GM12878 (cell line): ENCODE results near the gene PCCA. TPM values are rescaled to one million over a fixed set of nuclear protein-coding genes. Genes with fewer than 3 reads are reported as not detected.

Experiments
- ATAC-seq: fragments of 200-7000 bp; cut with Tn5 transposase; 3 replicates; pipeline ENCODE4 v1.9.1; 2020; ENCODE audit warnings: mild to moderate bottlenecking, moderate library complexity
- BruUV-seq: library from RNA; stranded (reverse); fragments of 400-500 nt; replicated peaks from 2 replicates; lab custom pipeline; 2021; lab: Mats Ljungman, UMichigan
- CTCF ChIA-PET: fragments of 300-600 bp; sonication (Branson Sonifier 250); formaldehyde crosslinking; extraction: SDS; loops from one replicate; lab custom pipeline; 2021; ENCODE audit warnings: inconsistent platforms; lab: Yijun Ruan, JAX
- POLR2A ChIA-PET: fragments of 350-600 bp; formaldehyde crosslinking; extraction: SDS; loops from one replicate; lab custom pipeline; 2021; ENCODE audit warnings: inconsistent platforms; lab: Charles Lee
- RAD21 ChIA-PET: fragments of 300-600 bp; sonication (Branson Sonifier 250); formaldehyde crosslinking; loops from one replicate; lab custom pipeline; 2023; ENCODE audit warnings: antibody characterized with exemption; ENCODE audit not compliant: unreplicated experiment; lab: Charles Lee
- SMC1A ChIA-PET: fragments of 300-600 bp; sonication (Branson Sonifier 250); formaldehyde crosslinking; loops from one replicate; lab custom pipeline; 2023; ENCODE audit not compliant: unreplicated experiment, uncharacterized antibody; lab: Charles Lee
- DNase-seq: peaks from one replicate; pipeline ENCODE4 v3.0.0-alpha.2; 2011; ENCODE audit warnings: low read depth, low spot score
- FAIRE-seq: peaks from 3 replicates; lab custom pipeline; 2011; peaks lifted over from hg19 to GRCh38; lab: Jason Lieb, UNC
- H2AFZ ChIP-seq: 2 replicates; pipeline ENCODE4 v1.6.0; 2011; ENCODE audit warnings: low read depth, low read length, control low read depth; ENCODE audit not compliant: control insufficient read depth
- H3K27ac ChIP-seq: 2 replicates; pipeline ENCODE4 v1.5.1; 2011; ENCODE audit warnings: control low read depth; ENCODE audit not compliant: control insufficient read depth, insufficient read depth
- H3K27me3 ChIP-seq, 2 experiments: replicated peaks in 1 of 2; 2 replicates each; pipeline versions ENCODE4 v1.6.0 to v1.6.1; 2011; ENCODE audit warnings: low read length in 1 of 2; ENCODE audit not compliant: control insufficient read depth in 2 of 2, insufficient read depth in 2 of 2
- H3K36me3 ChIP-seq, 2 experiments: 2 replicates each; pipeline ENCODE4 v1.5.1; 2011; ENCODE audit warnings: low read length in 1 of 2; ENCODE audit not compliant: control insufficient read depth in 2 of 2, insufficient read depth in 2 of 2
- H3K4me1 ChIP-seq: 2 replicates; pipeline ENCODE4 v1.6.1; 2011; ENCODE audit warnings: mild to moderate bottlenecking, low read length, moderate library complexity, mixed read lengths; ENCODE audit not compliant: control insufficient read depth, insufficient read depth
- H3K4me2 ChIP-seq: 2 replicates; pipeline ENCODE4 v1.6.0; 2011; ENCODE audit warnings: control low read depth; ENCODE audit not compliant: control insufficient read depth, insufficient read depth
- H3K4me3 ChIP-seq: fragments of 200-600 bp; sonication (generic); 2 replicates; pipeline ENCODE4 v1.5.1; 2016
- H3K79me2 ChIP-seq: 2 replicates; pipeline ENCODE4 v1.6.0; 2011; ENCODE audit warnings: low read length; ENCODE audit not compliant: control insufficient read depth, insufficient read depth
- H3K9ac ChIP-seq: 2 replicates; pipeline ENCODE4 v1.8.0; 2011; ENCODE audit warnings: low read length, control low read depth, mixed read lengths; ENCODE audit not compliant: control insufficient read depth, insufficient read depth
- H3K9me3 ChIP-seq: replicated peaks from 3 replicates; pipeline ENCODE4 v1.5.1; 2011; ENCODE audit warnings: mild to moderate bottlenecking, low read length; ENCODE audit not compliant: control insufficient read depth, insufficient read depth
- H4K20me1 ChIP-seq: 2 replicates; pipeline ENCODE4 v1.6.0; 2011; ENCODE audit not compliant: control insufficient read depth, insufficient read depth
- ATF7 ChIP-seq: fragments of 450-650 bp; IDR thresholded peaks from 2 replicates; pipeline ENCODE4 v1.6.1; 2016; ENCODE audit warnings: low read depth, mild to moderate bottlenecking
- POLR2AphosphoS5 ChIP-seq: IDR thresholded peaks from 2 replicates; pipeline ENCODE4 v1.6.1; 2011; ENCODE audit warnings: mild to moderate bottlenecking, low read length, inconsistent platforms
- SUZ12 ChIP-seq: fragments of 200-600 bp; sonication (generic); IDR thresholded peaks from one replicate; pipeline ENCODE4 v1.6.1; 2018; ENCODE audit warnings: antibody characterized with exemption, mild to moderate bottlenecking; ENCODE audit not compliant: unreplicated experiment
- TCF7 ChIP-seq: IDR thresholded peaks from 2 replicates; pipeline ENCODE4 v1.6.1; 2014; ENCODE audit warnings: antibody characterized with exemption, borderline replicate concordance
- USF2 ChIP-seq: IDR thresholded peaks from 2 replicates; pipeline ENCODE4 v1.6.1; 2011; ENCODE audit warnings: low read depth, low read length, improper control_type of control experiment, borderline replicate concordance
- WRNIP1 ChIP-seq: IDR thresholded peaks from 2 replicates; pipeline ENCODE4 v1.6.1; 2011; ENCODE audit warnings: low read depth, low read length, improper control_type of control experiment, borderline replicate concordance
- WGBS: methylation state at CpG from one replicate; pipeline ENCODE4 v1.1.6; 2016; ENCODE audit warnings: low lambda C conversion rate; ENCODE audit not compliant: insufficient replicate concordance, insufficient coverage; ENCODE audit errors: missing lambda C conversion rate; 5-methylcytosine and 5-hydroxymethylcytosine counted together
- in situ Hi-C: fragments of 300-500 bp; cut with MboI; formaldehyde crosslinking; loops from 9 replicates; pipeline ENCODE4 v1.14.3; 2018; ENCODE audit warnings: mixed read lengths
- intact Hi-C: fragments of 100-400 bp; cut with micrococcal nuclease; formaldehyde crosslinking; loops from one replicate; pipeline ENCODE4 v1.14.2; 2022; ENCODE audit not compliant: unreplicated experiment
- polyA plus RNA-seq, 11 experiments: library from polyadenylated mRNA; depleted of rRNA in 4 of 11; unstranded in 6 of 11; stranded (reverse) in 5 of 11; fragments of >200 nt; fragmentation: Nextera tagmentation in 4 of 11; fragmentation: Illumina TruSeq in 1 of 11; extraction: Ambion mirVana in 4 of 11; extraction: Trizol in 1 of 11; gene quantifications; 1 replicate in 1 of 11; 2 replicates in 10 of 11; pipeline versions ENCODE4 v1.2.1 to v1.2.3, GENCODE V29; 2011 to 2016; ENCODE audit warnings: inconsistent platforms in 2 of 11, missing spikeins in 2 of 11, low read depth in 1 of 11
- total RNA-seq, 4 experiments: library from RNA; depleted of rRNA in 3 of 4; stranded (reverse); fragments of >200 nt in 3 of 4; fragmentation: Illumina TruSeq in 1 of 4; extraction: Trizol in 1 of 4; gene quantifications; 2 replicates each; pipeline versions ENCODE4 v1.2.1 to v1.2.3, GENCODE V29; 2013 to 2021
- TF ChIP-seq, protein P1 (sequence below): IDR thresholded peaks from 2 replicates; pipeline ENCODE4 v1.6.1; 2011; ENCODE audit warnings: borderline replicate concordance, low read depth, mild to moderate bottlenecking, moderate library complexity, low read length; ENCODE audit not compliant: insufficient read depth, poor library complexity, severe bottlenecking
- TF ChIP-seq, protein P2 (sequence below): fragments of 450-650 bp; IDR thresholded peaks from 2 replicates; pipeline ENCODE4 v1.6.1; 2017; ENCODE audit warnings: mild to moderate bottlenecking, moderate library complexity

Gene PCCA
- total and polyA plus RNA-seq, 10 of the 15 experiments (the other 5 are each of a cell fraction or from before 2014, with no cell fraction given), result 5.9 to 18.2 (median 12.4) TPM

DNA sequence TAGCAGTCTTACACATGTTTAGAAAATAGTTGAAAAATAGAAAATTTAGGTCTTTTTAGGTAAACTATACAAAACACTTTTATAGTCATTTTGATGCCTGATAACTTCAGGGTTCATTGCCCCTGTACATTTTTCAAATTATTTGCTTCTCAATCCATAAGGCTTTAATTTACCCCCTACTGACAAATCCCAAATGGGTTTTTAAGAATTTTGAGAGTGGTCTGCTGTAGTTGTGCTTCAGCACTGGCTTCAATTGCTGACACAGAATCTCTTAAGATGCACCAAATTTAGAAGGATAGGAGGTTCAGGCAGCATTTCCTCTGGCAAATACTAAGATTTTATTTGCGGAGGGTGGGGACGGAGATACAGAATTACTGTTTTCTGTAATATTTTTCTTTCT is 89.4 kb downstream of the PCCA start:
- FAIRE-seq (no peak), DNase-seq (no peak), ATAC-seq (no peak)
- whole genome bisulfite sequencing, result 97% methylated on average over 2 of the region's 2 CpGs
- intact Hi-C loops (no loop called here), in situ Hi-C loops (no loop called here)
- Histone ChIP-seq H3K9me3 (no peaks in the 10 kb centered on the region; the same call in 2 of the 3 replicates), H2AFZ (no peak overlapping the region), H3K27ac (no peak overlapping the region), H3K9ac (no peak overlapping the region), H4K20me1 (no peaks in the 10 kb centered on the region), H3K4me3 (no peak overlapping the region), H3K36me3 (no peaks in the 10 kb centered on the region), H3K79me2 (no peaks in the 10 kb centered on the region), H3K4me2 (no peak overlapping the region), H3K4me1 (no peaks in the 10 kb centered on the region), H3K27me3 (no peaks in the 10 kb centered on the region)
- TF ChIP-seq, protein P1, sequence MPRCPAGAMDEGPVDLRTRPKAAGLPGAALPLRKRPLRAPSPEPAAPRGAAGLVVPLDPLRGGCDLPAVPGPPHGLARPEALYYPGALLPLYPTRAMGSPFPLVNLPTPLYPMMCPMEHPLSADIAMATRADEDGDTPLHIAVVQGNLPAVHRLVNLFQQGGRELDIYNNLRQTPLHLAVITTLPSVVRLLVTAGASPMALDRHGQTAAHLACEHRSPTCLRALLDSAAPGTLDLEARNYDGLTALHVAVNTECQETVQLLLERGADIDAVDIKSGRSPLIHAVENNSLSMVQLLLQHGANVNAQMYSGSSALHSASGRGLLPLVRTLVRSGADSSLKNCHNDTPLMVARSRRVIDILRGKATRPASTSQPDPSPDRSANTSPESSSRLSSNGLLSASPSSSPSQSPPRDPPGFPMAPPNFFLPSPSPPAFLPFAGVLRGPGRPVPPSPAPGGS, result no peak
- TF ChIP-seq WRNIP1 (no peak), POLR2AphosphoS5 (no peak), SUZ12 (no peak), USF2 (no peak), TCF7 (no peak), ATF7 (no peak)
- TF ChIP-seq, protein P2, sequence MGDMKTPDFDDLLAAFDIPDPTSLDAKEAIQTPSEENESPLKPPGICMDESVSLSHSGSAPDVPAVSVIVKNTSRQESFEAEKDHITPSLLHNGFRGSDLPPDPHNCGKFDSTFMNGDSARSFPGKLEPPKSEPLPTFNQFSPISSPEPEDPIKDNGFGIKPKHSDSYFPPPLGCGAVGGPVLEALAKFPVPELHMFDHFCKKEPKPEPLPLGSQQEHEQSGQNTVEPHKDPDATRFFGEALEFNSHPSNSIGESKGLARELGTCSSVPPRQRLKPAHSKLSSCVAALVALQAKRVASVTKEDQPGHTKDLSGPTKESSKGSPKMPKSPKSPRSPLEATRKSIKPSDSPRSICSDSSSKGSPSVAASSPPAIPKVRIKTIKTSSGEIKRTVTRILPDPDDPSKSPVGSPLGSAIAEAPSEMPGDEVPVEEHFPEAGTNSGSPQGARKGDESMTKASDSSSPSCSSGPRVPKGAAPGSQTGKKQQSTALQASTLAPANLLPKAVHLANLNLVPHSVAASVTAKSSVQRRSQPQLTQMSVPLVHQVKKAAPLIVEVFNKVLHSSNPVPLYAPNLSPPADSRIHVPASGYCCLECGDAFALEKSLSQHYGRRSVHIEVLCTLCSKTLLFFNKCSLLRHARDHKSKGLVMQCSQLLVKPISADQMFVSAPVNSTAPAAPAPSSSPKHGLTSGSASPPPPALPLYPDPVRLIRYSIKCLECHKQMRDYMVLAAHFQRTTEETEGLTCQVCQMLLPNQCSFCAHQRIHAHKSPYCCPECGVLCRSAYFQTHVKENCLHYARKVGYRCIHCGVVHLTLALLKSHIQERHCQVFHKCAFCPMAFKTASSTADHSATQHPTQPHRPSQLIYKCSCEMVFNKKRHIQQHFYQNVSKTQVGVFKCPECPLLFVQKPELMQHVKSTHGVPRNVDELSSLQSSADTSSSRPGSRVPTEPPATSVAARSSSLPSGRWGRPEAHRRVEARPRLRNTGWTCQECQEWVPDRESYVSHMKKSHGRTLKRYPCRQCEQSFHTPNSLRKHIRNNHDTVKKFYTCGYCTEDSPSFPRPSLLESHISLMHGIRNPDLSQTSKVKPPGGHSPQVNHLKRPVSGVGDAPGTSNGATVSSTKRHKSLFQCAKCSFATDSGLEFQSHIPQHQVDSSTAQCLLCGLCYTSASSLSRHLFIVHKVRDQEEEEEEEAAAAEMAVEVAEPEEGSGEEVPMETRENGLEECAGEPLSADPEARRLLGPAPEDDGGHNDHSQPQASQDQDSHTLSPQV, result no peak
- ChIA-PET CTCF (no interaction called here), SMC1A (no interaction called here), POLR2A (no interaction called here), RAD21 (no interaction called here)
- BruUV-seq, result no TSS peak
